Suprapubic skin (tissue), 4 donors: ENCODE data around the gene GLUD2. TPM values are rescaled to one million over a fixed set of nuclear protein-coding genes. Genes with fewer than 3 reads are reported as not detected.
"Not testable (repeated sequence)": the region's sequence is repeated elsewhere in the genome, so short reads cannot be mapped to it uniquely, and the experiment has no call there.

Experiments
- DNase-seq, 2 donors: peaks; one replicate each; pipeline ENCODE4 v3.0.0-alpha.2; 2019; ENCODE audit warnings: low spot score in 2 of 2
- H3K27ac ChIP-seq: fragments of 200-600 bp; sonication (generic); one replicate; pipeline ENCODE4 v1.5.1; 2019
- H3K27me3 ChIP-seq: fragments of 200-600 bp; sonication (generic); one replicate; pipeline ENCODE4 v1.5.1; 2019
- H3K36me3 ChIP-seq: fragments of 200-600 bp; sonication (generic); one replicate; pipeline ENCODE4 v1.5.1; 2019
- H3K4me1 ChIP-seq: fragments of 200-600 bp; sonication (generic); one replicate; pipeline ENCODE4 v1.5.1; 2019
- H3K4me3 ChIP-seq: fragments of 200-600 bp; sonication (generic); one replicate; pipeline ENCODE4 v1.5.1; 2019; ENCODE audit warnings: mild to moderate bottlenecking
- H3K9me3 ChIP-seq: fragments of 200-600 bp; sonication (generic); one replicate; pipeline ENCODE4 v1.5.1; 2019
- EP300 ChIP-seq: sonication (generic); formaldehyde crosslinking; IDR thresholded peaks from one replicate; pipeline ENCODE4 v1.6.1; 2017; ENCODE audit warnings: antibody characterized with exemption
- POLR2A ChIP-seq, 2 donors: fragments of 450-650 bp; IDR thresholded peaks; one replicate each; pipeline ENCODE4 v1.6.1; 2017; ENCODE audit warnings: antibody characterized with exemption in 2 of 2, mild to moderate bottlenecking in 2 of 2, moderate library complexity in 2 of 2
- POLR2AphosphoS5 ChIP-seq, 3 donors: sonication (generic); formaldehyde crosslinking; IDR thresholded peaks; one replicate each; pipeline ENCODE4 v1.6.1; 2017; ENCODE audit warnings: antibody characterized with exemption in 3 of 3
- WGBS: methylation state at CpG from one replicate; pipeline ENCODE4 v1.1.5; 2018; 5-methylcytosine and 5-hydroxymethylcytosine counted together
- total RNA-seq, 4 donors: library from RNA; depleted of rRNA; stranded (reverse); fragments of >200 nt; gene quantifications; one replicate each; pipeline ENCODE4 v1.1.0, GENCODE V29; 2016
- TF ChIP-seq, protein P1 (sequence below), 2 donors: fragments of 200-600 bp in 1 of 2; fragments of 450-650 bp in 1 of 2; sonication (generic) in 1 of 2; IDR thresholded peaks; one replicate each; pipeline ENCODE4 v1.5.1; 2016 to 2019; ENCODE audit warnings: antibody characterized with exemption in 2 of 2, mild to moderate bottlenecking in 1 of 2, moderate library complexity in 1 of 2

The GLUD2 gene
- 1 to 10 TPM; 1.8 to 2.7 (median 2.1) TPM for total RNA-seq

- H3K4me3 ChIP-seq, result peak within 1 kb of the TSS; percentile 48
- not testable (repeated sequence) for H3K9me3 ChIP-seq, H3K27ac ChIP-seq, DNase-seq, H3K4me1 ChIP-seq, H3K36me3 ChIP-seq, H3K27me3 ChIP-seq
- 63% methylated on average over 37 of the region's 82 CpGs for WGBS
These were observed at the start of gene GLUD2 for GRCh38 chrX:121047441-121048419. Gene GLUD2 (plus strand): TSS chrX:121047610. CDS start chrX:121047685, 75 bp downstream.

DNA sequence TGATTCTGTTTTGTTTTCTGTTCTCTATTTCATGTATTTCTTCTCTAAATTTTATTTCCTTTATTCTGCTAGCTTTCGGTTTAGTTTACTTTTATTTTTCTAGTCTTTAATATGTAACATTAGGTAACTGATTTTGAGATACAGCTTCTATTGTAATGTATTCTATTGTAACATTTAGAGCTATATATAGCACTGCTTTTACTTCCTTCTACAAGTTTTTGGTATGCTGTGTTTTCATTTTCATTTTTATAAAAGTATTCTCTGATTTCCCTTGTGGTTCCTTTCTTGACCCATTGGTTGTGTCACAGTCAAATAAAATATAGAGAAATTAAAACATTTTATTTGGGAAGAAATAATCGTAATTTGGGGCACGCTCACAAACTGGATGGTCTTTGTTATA is 48.0 kb upstream of the GLUD2 start:
- no peaks in the 10 kb centered on the region for H3K27me3 ChIP-seq
- TF ChIP-seq, protein P1, sequence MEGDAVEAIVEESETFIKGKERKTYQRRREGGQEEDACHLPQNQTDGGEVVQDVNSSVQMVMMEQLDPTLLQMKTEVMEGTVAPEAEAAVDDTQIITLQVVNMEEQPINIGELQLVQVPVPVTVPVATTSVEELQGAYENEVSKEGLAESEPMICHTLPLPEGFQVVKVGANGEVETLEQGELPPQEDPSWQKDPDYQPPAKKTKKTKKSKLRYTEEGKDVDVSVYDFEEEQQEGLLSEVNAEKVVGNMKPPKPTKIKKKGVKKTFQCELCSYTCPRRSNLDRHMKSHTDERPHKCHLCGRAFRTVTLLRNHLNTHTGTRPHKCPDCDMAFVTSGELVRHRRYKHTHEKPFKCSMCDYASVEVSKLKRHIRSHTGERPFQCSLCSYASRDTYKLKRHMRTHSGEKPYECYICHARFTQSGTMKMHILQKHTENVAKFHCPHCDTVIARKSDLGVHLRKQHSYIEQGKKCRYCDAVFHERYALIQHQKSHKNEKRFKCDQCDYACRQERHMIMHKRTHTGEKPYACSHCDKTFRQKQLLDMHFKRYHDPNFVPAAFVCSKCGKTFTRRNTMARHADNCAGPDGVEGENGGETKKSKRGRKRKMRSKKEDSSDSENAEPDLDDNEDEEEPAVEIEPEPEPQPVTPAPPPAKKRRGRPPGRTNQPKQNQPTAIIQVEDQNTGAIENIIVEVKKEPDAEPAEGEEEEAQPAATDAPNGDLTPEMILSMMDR (IDR thresholded peaks at IDR 0.05), result no peak
- no peak for TF ChIP-seq POLR2A (IDR thresholded peaks at IDR 0.05)
- no peak for TF ChIP-seq POLR2AphosphoS5 (IDR thresholded peaks at IDR 0.05)
- TF ChIP-seq EP300, result no peak
- H3K36me3 ChIP-seq, result no peaks in the 10 kb centered on the region
- H3K27ac ChIP-seq, result no peak overlapping the region
- H3K4me1 ChIP-seq, result no peaks in the 10 kb centered on the region
- no peaks in the 10 kb centered on the region for H3K9me3 ChIP-seq
- DNase-seq, result no peak
- no peak overlapping the region for H3K4me3 ChIP-seq
- WGBS, result 78% methylated on average over 3 of the region's 3 CpGs

DNA sequence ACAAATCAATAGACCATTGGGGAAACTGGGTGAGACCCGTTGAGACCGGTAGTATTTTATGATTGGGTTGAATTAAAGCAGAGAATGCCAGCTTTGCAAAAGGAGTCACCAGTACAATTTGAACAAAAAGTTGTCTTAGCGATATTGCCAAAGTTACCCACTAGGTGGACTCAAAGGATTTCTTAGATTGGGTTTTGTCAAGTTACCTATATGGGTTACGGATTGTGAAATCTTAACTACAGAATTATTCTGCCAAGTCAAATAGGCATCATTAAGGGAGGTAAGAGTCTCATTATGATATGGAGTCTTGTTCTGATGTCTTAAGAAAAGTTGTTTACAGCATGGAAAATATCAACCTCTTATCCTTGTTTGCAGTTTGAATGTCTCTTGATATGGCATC is 46.8 kb upstream of the GLUD2 start:
- Histone ChIP-seq H3K36me3 (no peaks in the 10 kb centered on the region), H3K27ac (no peak overlapping the region), H3K4me1 (no peaks in the 10 kb centered on the region), H3K27me3 (no peaks in the 10 kb centered on the region), H3K9me3 (no peaks in the 10 kb centered on the region), H3K4me3 (no peak overlapping the region)
- DNase-seq, result no peak
- WGBS, result 44% methylated on average over 4 of the region's 4 CpGs
- TF ChIP-seq, protein P1 (IDR thresholded peaks at IDR 0.05), result no peak
- TF ChIP-seq POLR2AphosphoS5 (IDR thresholded peaks at IDR 0.05), result no peak
- no peak for TF ChIP-seq EP300
- no peak for TF ChIP-seq POLR2A (IDR thresholded peaks at IDR 0.05)

DNA sequence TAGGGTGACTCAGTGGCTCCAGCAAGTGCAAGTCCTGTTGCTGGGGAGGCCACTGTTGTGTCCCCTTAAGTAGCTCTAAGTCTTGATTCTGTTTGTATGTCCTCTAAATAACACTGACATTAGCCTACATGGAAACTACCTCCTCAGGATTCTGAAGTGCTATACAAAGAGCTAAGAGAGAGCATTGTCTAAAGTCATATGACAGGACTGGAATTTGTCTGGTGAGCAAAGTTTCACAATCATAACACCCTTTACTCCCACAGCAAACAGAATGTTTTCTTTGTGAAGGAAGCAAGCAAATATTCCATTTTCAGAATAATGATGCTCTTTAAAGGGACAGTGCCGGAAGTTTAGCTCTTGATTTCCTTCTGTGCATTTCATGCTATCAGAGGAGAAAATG is 38.5 kb upstream of the GLUD2 start:
- 82% methylated on average over 1 of the region's 1 CpG for WGBS
- TF ChIP-seq EP300, result no peak
- TF ChIP-seq POLR2AphosphoS5 (IDR thresholded peaks at IDR 0.05), result no peak
- no peak for TF ChIP-seq POLR2A (IDR thresholded peaks at IDR 0.05)
- TF ChIP-seq, protein P1 (IDR thresholded peaks at IDR 0.05), result no peak
- Histone ChIP-seq H3K4me3 (no peak overlapping the region), H3K9me3 (no peaks in the 10 kb centered on the region), H3K36me3 (no peaks in the 10 kb centered on the region), H3K27me3 (no peaks in the 10 kb centered on the region), H3K4me1 (no peaks in the 10 kb centered on the region), H3K27ac (no peak overlapping the region)
- no peak for DNase-seq

DNA sequence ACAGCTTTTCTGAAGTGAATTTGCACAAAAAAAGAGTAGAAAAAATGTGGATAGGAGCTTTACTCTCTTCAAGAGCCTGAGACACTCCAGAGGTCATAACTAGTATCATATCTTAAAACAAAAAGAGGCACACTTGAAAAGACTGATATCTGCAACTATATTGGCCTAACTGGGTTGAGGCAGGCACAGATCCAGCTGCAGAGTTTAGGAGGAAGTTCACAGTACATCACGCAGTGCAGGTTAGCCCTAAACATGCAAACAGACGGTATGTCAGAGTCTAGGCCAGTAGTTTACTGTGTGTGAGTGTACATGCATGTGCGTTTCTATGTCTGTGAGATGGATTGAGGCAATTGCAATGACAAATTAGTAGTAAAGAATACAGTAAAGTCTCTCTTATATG is 37.6 kb upstream of the GLUD2 start:
- no peak overlapping the region for H3K27ac ChIP-seq
- 65% methylated on average over 3 of the region's 3 CpGs for WGBS
- TF ChIP-seq, protein P1 (IDR thresholded peaks at IDR 0.05), result no peak
- no peak for TF ChIP-seq EP300
- TF ChIP-seq POLR2AphosphoS5 (IDR thresholded peaks at IDR 0.05), result no peak
- no peak for TF ChIP-seq POLR2A (IDR thresholded peaks at IDR 0.05)
- no peaks in the 10 kb centered on the region for H3K36me3 ChIP-seq
- DNase-seq, result no peak
- no peaks in the 10 kb centered on the region for H3K9me3 ChIP-seq
- no peaks in the 10 kb centered on the region for H3K4me1 ChIP-seq
- H3K27me3 ChIP-seq, result no peaks in the 10 kb centered on the region
- no peak overlapping the region for H3K4me3 ChIP-seq
